GM23248 (cell line): Measurements from ENCODE around the gene MTUS2.

Source experiments
- EZH2 ChIP-seq: fragments of 200-600 bp; sonication (generic); IDR thresholded peaks from 2 replicates; pipeline ENCODE4 v1.6.1; 2018; ENCODE audit warnings: antibody characterized with exemption, mild to moderate bottlenecking; ENCODE audit not compliant: insufficient read depth, poor library complexity, severe bottlenecking
- EZH2phosphoT487 ChIP-seq: fragments of 200-600 bp; sonication (generic); IDR thresholded peaks from 2 replicates; pipeline ENCODE4 v1.6.1; 2018; ENCODE audit warnings: antibody characterized with exemption, moderate library complexity, mild to moderate bottlenecking, low read depth; ENCODE audit not compliant: insufficient read depth

GRCh38 chr13:29484796-29485195, 664.7 kb downstream of the MTUS2 start:
- no peak for TF ChIP-seq EZH2
- TF ChIP-seq EZH2phosphoT487: no peak
